DMS53 (cell line): ENCODE results near the gene CEP128.

Experiments
- DNase-seq: peaks from one replicate; lab custom pipeline; 2025; lab: John Stamatoyannopoulos, UW

The CEP128 gene

GRCh38 chr14:80608563-80608962 lies 333.0 kb downstream of the CEP128 start:
- no peak for DNase-seq

GRCh38 chr14:80607430-80608190 lies 333.9 kb downstream of the CEP128 start:
- no peak for DNase-seq

- DNase-seq: no peak
Observed at GRCh38 chr14:80606347-80606772, 335.2 kb downstream of the CEP128 start.

- DNase-seq: no peak
Observed at GRCh38 chr14:80605536-80605935, 336.0 kb downstream of the CEP128 start.

- DNase-seq: no peak
Observed at GRCh38 chr14:80602946-80603345, 338.6 kb downstream of the CEP128 start.

- peak; percentile 71 for DNase-seq
Observed at GRCh38 chr14:80587096-80587724, 354.3 kb downstream of the CEP128 start.

- DNase-seq: peak; percentile 14
Observed at GRCh38 chr14:80586131-80586530, 355.4 kb downstream of the CEP128 start.

- no peak for DNase-seq
Observed at GRCh38 chr14:80585506-80585835, 356.1 kb downstream of the CEP128 start.

- peak; percentile 88 for DNase-seq
Observed at GRCh38 chr14:80584744-80585505, 356.6 kb downstream of the CEP128 start.

- DNase-seq: no peak
Observed at GRCh38 chr14:80577599-80577998, 363.9 kb downstream of the CEP128 start.

- DNase-seq: peak; percentile 34
Observed at GRCh38 chr14:80576401-80576800, 365.1 kb downstream of the CEP128 start.

GRCh38 chr14:80575763-80576162 lies 365.8 kb downstream of the CEP128 start:
- no peak for DNase-seq

GRCh38 chr14:80572666-80573065 lies 368.9 kb downstream of the CEP128 start:
- peak; percentile 2 for DNase-seq

GRCh38 chr14:80570930-80571298 lies 370.6 kb downstream of the CEP128 start:
- DNase-seq: no peak

- no peak for DNase-seq
Observed at GRCh38 chr14:80567905-80568536, 373.5 kb downstream of the CEP128 start.

- no peak for DNase-seq
Observed at GRCh38 chr14:80565001-80565400, 376.5 kb downstream of the CEP128 start.

GRCh38 chr14:80564051-80564450 lies 377.5 kb downstream of the CEP128 start:
- no peak for DNase-seq

GRCh38 chr14:80560800-80561657 lies 380.5 kb downstream of the CEP128 start:
- DNase-seq: no peak

- no peak for DNase-seq
Observed at GRCh38 chr14:80554139-80554538, 387.4 kb downstream of the CEP128 start.

- no peak for DNase-seq
Observed at GRCh38 chr14:80549141-80549540, 392.4 kb downstream of the CEP128 start.
